Globus pallidus (tissue), 1 donor: ENCODE results near the gene SWSAP1.

Experiments used
- DNase-seq: peaks from one replicate; pipeline ENCODE4 v3.0.0-alpha.2; 2015; ENCODE audit warnings: low spot score

Gene SWSAP1

GRCh38 chr19:11408591-11408990, 34.1 kb downstream of the SWSAP1 start:
- no peak for DNase-seq

GRCh38 chr19:11410682-11411081, 36.2 kb downstream of the SWSAP1 start:
- DNase-seq = no peak

- no peak for DNase-seq
Observed at GRCh38 chr19:11414544-11414943, 40.1 kb downstream of the SWSAP1 start.

- DNase-seq = no peak
Observed at GRCh38 chr19:11416346-11417052, 42.0 kb downstream of the SWSAP1 start.

- no peak for DNase-seq
Observed at GRCh38 chr19:11418094-11418548, 43.7 kb downstream of the SWSAP1 start.

GRCh38 chr19:11418549-11419506, 44.4 kb downstream of the SWSAP1 start, which contains the start of gene RGL3:
Gene RGL3, minus strand, starts transcription at chr19:11419314. Its CDS starts 36 bp downstream, at chr19:11419278.
- DNase-seq = no peak

- DNase-seq = no peak
Observed at GRCh38 chr19:11420429-11421370, 46.2 kb downstream of the SWSAP1 start.

- DNase-seq = no peak
Observed at GRCh38 chr19:11421371-11422098, 47.1 kb downstream of the SWSAP1 start.

GRCh38 chr19:11422163-11423065, 47.9 kb downstream of the SWSAP1 start:
- DNase-seq = no peak

- DNase-seq = no peak
Observed at GRCh38 chr19:11423164-11423790, 48.8 kb downstream of the SWSAP1 start.

- no peak for DNase-seq
Observed at GRCh38 chr19:11423791-11424181, 49.3 kb downstream of the SWSAP1 start.
